Fibroblast of pulmonary artery (primary cell): ENCODE data around the gene UGT1A10.

Source experiments
- DNase-seq: peaks from one replicate; pipeline ENCODE4 v3.0.0-alpha.2; 2010; ENCODE audit warnings: low read depth
- H3K4me3 ChIP-seq: replicated peaks from 2 replicates; pipeline ENCODE4 v1.5.1; 2011; ENCODE audit warnings: low read depth, mild to moderate bottlenecking, control low read depth, low read length, moderate library complexity
- CTCF ChIP-seq: IDR thresholded peaks from 2 replicates; pipeline ENCODE4 v1.5.1; 2011; ENCODE audit warnings: mild to moderate bottlenecking, control low read depth, low read length, inconsistent platforms; ENCODE audit errors: missing control alignments

The UGT1A10 gene

DNA sequence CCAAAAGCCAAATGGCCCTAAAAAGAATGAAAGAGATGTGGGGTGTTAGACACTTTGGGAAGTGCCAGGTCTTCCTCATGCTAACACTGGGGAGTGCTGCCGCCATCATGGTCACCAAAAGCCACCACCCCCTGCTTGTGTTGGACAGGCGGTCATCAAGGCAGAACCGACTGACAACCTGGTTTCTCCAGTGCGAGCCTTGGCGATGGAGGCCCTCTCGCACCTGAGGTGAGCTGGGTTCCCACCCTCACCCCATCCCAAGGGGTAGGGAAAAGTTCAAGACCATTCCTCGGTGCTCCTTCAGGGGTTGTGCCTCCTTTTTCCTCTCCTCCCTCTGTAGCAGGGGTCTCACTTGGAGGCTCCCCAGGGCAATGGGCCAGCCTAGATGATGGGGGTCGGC lies 175.5 kb downstream of the UGT1A10 start:
- H3K4me3 ChIP-seq: no peak overlapping the region
- no peak for TF ChIP-seq CTCF
- no peak for DNase-seq

- no peak overlapping the region for H3K4me3 ChIP-seq
- no peak for TF ChIP-seq CTCF
- DNase-seq: no peak
Measured at GRCh38 chr2:233813236-233814055, 177.2 kb downstream of the UGT1A10 start.

- TF ChIP-seq CTCF: no peak
- no peak for DNase-seq
- H3K4me3 ChIP-seq: no peak overlapping the region
Measured at GRCh38 chr2:233814056-233814835, 178.0 kb downstream of the UGT1A10 start.

- DNase-seq: no peak
- H3K4me3 ChIP-seq: no peak overlapping the region
- no peak for TF ChIP-seq CTCF
Measured at GRCh38 chr2:233815861-233816260, 179.6 kb downstream of the UGT1A10 start.

DNA sequence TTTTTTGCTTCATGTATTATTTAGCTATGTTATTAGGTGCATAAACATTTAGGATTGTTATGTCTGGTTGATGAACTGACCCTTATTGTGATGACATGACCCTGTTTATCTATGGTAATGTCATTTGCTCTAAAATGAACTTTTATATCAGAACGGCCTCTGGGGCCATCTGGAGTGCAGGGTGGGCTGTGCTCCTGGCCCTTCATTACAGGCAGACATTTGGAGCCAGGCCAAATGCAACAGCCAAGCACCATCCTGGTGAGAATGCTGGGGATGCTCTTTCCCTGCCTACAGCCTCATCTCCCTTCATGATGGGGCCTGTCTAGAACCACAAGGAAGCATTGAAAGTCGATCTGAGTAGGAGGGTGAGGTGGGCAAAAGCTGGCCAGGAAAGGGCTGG lies 180.1 kb downstream of the UGT1A10 start:
- no peak for TF ChIP-seq CTCF
- DNase-seq: no peak
- no peak overlapping the region for H3K4me3 ChIP-seq

- no peak for TF ChIP-seq CTCF
- H3K4me3 ChIP-seq: no peak overlapping the region
- DNase-seq: no peak
Measured at GRCh38 chr2:233816771-233817170, 180.5 kb downstream of the UGT1A10 start.
